T47D (cell line): Measurements from ENCODE around the gene ANAPC15.
A peak's percentile ranks its signal among the peaks of the same experiment; 100 is the strongest.

ENCODE experiments used
- DNase-seq, 2 experiments: peaks; one replicate each; pipeline versions ENCODE4 v3.0.0 to v3.0.0-alpha.2; 2011 to 2012; ENCODE audit warnings: low read depth in 1 of 2, low spot score in 1 of 2
- JUND ChIP-seq: IDR thresholded peaks from 2 replicates; pipeline ENCODE4 v1.6.1; 2012; ENCODE audit warnings: low read depth
- in situ Hi-C: cut with HindIII; loops from 2 replicates; pipeline ENCODE4 v1.10.0; 2016; ENCODE audit warnings: low sequenced_read_pairs, low pct_unique_long_range_greater_than_20kb

Gene ANAPC15

GRCh38 chr11:72091292-72091691 is 21.2 kb downstream of the ANAPC15 start:
- in situ Hi-C loops: no loop called here
- TF ChIP-seq JUND: no peak
- peak; percentile 72 to 92 for DNase-seq

DNA sequence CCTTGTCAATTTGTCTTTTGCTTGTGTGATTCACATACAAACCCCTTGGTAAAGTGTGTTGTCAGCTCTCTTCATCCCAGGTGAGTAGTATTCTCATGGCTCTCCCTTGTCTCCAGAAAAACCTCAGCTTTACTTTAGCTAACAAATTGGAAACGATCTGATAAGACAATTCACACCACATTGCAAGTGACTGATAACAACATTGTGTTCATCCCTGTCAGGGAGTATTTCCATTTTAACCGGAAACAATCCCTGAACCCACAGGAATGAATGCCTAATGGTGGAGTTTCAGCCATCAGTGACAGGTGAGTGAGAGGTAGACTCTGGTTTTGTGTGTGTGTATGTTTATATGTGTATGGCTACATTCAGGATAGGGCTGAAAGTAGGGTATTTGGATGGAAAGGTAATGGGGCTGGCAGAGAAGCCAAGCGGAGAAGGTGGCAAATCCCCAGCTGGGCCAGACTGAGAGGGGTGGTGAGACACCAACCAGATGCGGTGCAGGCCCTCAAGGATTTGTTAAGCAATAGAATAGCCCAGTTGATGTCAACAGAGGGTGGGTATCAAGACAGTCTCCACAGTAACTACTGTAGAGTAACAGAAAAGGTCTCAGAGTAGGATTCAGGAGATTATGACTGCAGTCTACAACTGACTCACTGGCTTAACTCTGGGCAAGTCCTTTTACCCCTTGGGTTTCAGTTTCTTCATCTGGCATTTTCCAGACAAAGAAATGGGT is 24.3 kb downstream of the ANAPC15 start:
- TF ChIP-seq JUND: no peak
- no peak for DNase-seq
- in situ Hi-C loops: no loop called here

- in situ Hi-C loops: no loop called here
- TF ChIP-seq JUND: no peak
- DNase-seq: no peak
These were observed 26.7 kb downstream of the ANAPC15 start for GRCh38 chr11:72085621-72086351.

GRCh38 chr11:72084965-72085364 is 27.5 kb downstream of the ANAPC15 start:
- no peak for TF ChIP-seq JUND
- in situ Hi-C loops: no loop called here
- DNase-seq: no peak

- TF ChIP-seq JUND: no peak
- no peak for DNase-seq
- in situ Hi-C loops: no loop called here
These were observed 28.4 kb downstream of the ANAPC15 start for GRCh38 chr11:72084076-72084475.

DNA sequence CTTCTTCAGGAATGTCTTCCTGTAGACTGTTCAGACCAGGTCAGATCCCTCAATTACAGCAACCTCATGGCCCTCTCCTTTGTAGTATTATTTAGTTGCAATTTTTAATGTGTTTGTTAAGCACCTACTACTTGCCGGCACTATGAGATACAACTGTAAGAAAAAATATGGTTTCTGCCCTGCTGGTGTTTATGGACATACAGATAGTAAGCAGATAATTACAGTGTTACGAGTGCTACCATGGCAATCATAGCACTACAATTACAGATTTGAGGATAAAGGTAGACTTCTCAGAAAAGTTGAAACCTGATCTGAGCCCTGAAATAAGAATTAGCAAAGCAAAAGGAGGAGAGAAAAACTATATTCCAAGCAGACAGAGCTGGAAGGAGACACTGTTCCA is 29.1 kb downstream of the ANAPC15 start:
- in situ Hi-C loops: no loop called here
- TF ChIP-seq JUND: no peak
- peak in 1 of 2 experiments; percentile 35 for DNase-seq

DNA sequence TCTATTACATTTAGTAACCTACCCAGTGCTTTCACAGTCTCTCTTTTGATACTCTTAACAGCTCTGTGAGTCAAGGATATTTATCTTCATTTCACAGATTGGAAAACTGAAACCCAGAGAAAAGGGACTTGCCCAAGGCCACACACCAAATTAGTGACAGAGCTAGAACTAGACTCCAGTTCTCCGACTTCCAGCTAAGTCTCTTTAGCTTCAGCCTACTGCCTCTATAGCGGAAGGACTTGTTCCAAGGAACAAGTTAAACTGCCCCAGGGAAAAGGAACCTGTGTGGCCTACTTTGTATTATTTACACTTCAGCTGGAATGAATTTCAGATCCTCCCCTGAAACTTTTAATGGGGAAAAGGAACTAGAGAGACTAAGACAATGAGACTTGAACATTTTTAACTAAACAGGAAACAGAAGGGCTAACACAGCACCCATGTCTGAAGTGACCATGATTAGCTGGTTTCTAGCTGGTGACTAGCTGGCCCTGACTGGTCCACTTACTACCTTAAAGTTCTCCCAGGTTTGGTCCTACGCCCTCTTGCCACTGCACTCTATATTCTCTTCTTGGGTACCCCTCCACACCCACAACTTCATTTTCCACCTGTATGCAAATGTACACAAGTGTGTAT is 30.6 kb downstream of the ANAPC15 start:
- DNase-seq: peak; percentile 19 to 98
- in situ Hi-C loops: no loop called here
- TF ChIP-seq JUND: no peak

DNA sequence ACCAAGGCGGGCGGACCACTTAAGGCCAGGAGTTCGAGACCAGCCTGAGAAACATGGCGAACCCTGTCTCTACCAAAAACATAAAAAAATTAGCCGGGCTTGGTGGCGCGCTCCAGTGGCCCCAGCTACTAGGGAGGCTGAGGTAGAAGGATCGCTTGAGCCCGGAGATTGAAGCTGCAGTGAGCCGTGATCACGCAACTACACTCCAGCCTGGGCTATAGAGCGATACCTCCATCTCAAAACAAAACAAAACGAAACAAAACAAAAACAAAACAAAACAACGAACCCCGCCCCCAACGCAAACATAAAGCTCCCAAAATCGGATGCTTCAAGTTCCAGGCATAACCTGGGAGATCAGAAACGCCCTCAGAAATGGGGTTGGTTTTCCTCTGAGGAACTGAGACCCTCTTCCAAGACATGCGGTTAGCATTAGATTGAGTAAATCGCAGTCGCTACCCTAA is 31.3 kb downstream of the ANAPC15 start:
- TF ChIP-seq JUND: no peak
- in situ Hi-C loops: no loop called here
- peak in 1 of 2 experiments; percentile 62 for DNase-seq

DNA sequence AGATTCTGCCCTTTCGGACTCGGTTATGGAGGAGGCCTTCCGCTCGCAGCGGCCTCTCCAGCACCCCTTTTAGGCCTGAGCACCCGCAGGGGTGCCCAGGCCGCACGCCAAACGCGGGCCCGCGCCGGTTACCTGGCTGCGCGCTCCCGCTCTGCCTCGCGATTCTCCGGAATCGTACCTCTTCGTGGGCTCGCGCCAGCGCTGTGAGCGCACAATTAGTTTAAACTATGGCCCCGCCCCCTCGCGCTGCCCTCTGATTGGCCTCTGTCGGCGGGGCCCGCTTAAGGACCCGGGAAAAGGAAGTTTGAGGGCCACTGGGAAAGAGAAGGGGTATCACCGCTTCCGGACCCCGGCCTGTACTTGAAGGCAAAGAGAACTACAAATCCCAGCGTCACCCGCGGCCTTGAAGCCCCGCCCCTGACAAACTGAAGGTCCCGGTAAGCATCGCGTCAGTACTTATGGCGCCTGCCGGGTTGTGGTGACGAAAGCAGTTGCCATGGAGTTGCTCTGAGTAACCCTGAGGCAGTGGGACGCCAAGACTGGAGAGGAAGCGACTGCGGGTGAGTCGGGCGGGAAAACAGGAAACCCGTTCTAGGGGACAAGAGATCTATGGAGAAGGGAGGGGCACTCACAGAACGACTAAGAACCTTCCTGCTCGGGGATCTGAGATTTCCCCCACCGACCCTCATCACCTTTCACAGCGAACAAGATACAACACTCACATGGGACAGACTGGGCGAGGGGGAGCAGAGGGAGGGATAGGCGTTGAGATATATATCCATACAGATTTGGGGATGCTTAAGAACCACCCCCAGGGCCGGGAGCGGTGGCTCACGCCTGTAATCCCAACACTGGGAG is 31.9 kb downstream of the ANAPC15 start, which contains the start of the genes LRRC51 and NUMA1:
TSS of gene LRRC51 (plus strand) at position 525 of the 858 bp plus-strand sequence. CDS start 8,234 bp downstream, outside the sequence.
TSS of gene NUMA1 (minus strand) at position 217 of the 858 bp plus-strand sequence. CDS start 44,599 bp downstream, outside the sequence.
- DNase-seq: peak; percentile 59 to 100
- in situ Hi-C loops: no loop called here
- TF ChIP-seq JUND: no peak

- TF ChIP-seq JUND: no peak
- DNase-seq: peak in 1 of 2 experiments; percentile 73
- in situ Hi-C loops: no loop called here
These were observed 32.6 kb downstream of the ANAPC15 start for GRCh38 chr11:72079819-72080325.

GRCh38 chr11:72078477-72078876 is 34.0 kb downstream of the ANAPC15 start:
- in situ Hi-C loops: no loop called here
- DNase-seq: no peak
- no peak for TF ChIP-seq JUND

- in situ Hi-C loops: no loop called here
- DNase-seq: no peak
- no peak for TF ChIP-seq JUND
These were observed 36.7 kb downstream of the ANAPC15 start for GRCh38 chr11:72075756-72076155.
